GM21515 (cell line): ENCODE results near the gene ELF4.

ENCODE experiments used
- ATAC-seq: cut with Tn5 transposase; IDR thresholded peaks from one replicate; pipeline ENCODE4 v1.9.1; 2021; ENCODE audit not compliant: unreplicated experiment

Gene ELF4

GRCh38 chrX:130110379-130111219 is at the start of gene ELF4:
ELF4 (minus strand) TSS chrX:130110497; CDS start chrX:130081330, 29,167 bp downstream.
- peak; percentile 41 for ATAC-seq

GRCh38 chrX:130159776-130160175 is 49.5 kb upstream of the ELF4 start:
- ATAC-seq: no peak

- ATAC-seq: no peak
Measured at GRCh38 chrX:130158311-130158710, 48.0 kb upstream of the ELF4 start.

GRCh38 chrX:130155564-130155963 is 45.3 kb upstream of the ELF4 start:
- ATAC-seq: no peak

GRCh38 chrX:130147631-130148030 is 37.3 kb upstream of the ELF4 start:
- no peak for ATAC-seq

GRCh38 chrX:130145123-130145522 is 34.8 kb upstream of the ELF4 start:
- ATAC-seq: no peak

GRCh38 chrX:130144509-130144908 is 34.2 kb upstream of the ELF4 start:
- no peak for ATAC-seq

GRCh38 chrX:130139474-130140201 is 29.3 kb upstream of the ELF4 start:
- no peak for ATAC-seq

GRCh38 chrX:130136961-130137360 is 26.7 kb upstream of the ELF4 start:
- no peak for ATAC-seq

GRCh38 chrX:130136496-130136895 is 26.2 kb upstream of the ELF4 start:
- ATAC-seq: no peak

- ATAC-seq: no peak
Measured at GRCh38 chrX:130130990-130131389, 20.7 kb upstream of the ELF4 start.

GRCh38 chrX:130125091-130125874 is 15.0 kb upstream of the ELF4 start:
- ATAC-seq: no peak

- no peak for ATAC-seq
Measured at GRCh38 chrX:130124577-130124976, 14.3 kb upstream of the ELF4 start.

GRCh38 chrX:130121505-130121800 is 11.2 kb upstream of the ELF4 start:
- ATAC-seq: no peak

- peak; percentile 61 for ATAC-seq
Measured at GRCh38 chrX:130120746-130121504, 10.6 kb upstream of the ELF4 start.

GRCh38 chrX:130120321-130120731 is 10.0 kb upstream of the ELF4 start:
- ATAC-seq: peak; percentile 35

GRCh38 chrX:130119312-130119898 is 9.1 kb upstream of the ELF4 start:
- no peak for ATAC-seq

GRCh38 chrX:130118441-130119311 is 8.4 kb upstream of the ELF4 start:
- ATAC-seq: no peak

- ATAC-seq: no peak
Measured at GRCh38 chrX:130117166-130117565, 6.9 kb upstream of the ELF4 start.
